ACHN (cell line): Measurements from ENCODE around the gene NSUN6.

ENCODE experiments used
- DNase-seq: peaks from one replicate; pipeline ENCODE4 v3.0.0-alpha.2; 2015
- in situ Hi-C: cut with HindIII; loops from 2 replicates; pipeline ENCODE4 v1.10.0; 2017; ENCODE audit warnings: low sequenced_read_pairs, low pct_ligation_motif_present, low pct_unique_long_range_greater_than_20kb

NSUN6 gene, protein sequence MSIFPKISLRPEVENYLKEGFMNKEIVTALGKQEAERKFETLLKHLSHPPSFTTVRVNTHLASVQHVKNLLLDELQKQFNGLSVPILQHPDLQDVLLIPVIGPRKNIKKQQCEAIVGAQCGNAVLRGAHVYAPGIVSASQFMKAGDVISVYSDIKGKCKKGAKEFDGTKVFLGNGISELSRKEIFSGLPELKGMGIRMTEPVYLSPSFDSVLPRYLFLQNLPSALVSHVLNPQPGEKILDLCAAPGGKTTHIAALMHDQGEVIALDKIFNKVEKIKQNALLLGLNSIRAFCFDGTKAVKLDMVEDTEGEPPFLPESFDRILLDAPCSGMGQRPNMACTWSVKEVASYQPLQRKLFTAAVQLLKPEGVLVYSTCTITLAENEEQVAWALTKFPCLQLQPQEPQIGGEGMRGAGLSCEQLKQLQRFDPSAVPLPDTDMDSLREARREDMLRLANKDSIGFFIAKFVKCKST

DNA sequence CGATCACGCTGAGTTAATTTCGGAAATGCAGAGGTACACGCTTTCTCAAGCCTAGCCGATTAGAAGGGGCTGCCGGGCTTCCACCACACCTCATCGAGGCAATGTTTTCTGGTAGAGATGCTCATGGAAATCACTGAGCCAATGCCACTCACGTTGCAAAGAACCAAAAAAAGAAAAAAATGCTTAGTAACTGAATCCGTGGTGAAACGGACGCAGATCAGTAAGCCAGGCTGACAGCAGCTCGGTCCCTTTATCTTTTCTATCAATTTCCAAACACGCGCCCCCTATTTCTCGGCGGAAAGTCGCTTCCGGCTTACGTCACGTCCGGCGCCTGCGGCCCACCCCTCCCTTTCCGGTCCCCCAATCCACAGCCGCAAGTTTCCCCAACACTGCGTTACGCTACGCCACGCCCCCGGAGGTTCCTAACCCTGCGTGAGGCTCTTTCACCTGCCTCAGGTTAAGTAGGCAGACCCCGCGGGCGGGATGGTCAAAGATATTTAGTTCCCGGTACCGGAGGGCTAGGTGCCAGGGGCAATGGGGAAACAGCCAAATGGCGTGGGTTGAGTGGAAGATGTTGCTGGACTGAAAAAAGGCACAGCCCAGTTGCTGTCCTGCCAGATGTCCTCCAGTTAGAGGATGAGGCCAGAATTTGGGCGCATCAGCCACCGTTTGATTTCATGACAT, at the start of gene NSUN6:
NSUN6 (minus strand) TSS at position 264 of the 684 bp plus-strand sequence. CDS start 384 bp downstream, outside the sequence.
- DNase-seq, result peak; percentile 82
- in situ Hi-C loops, result no loop called here

DNA sequence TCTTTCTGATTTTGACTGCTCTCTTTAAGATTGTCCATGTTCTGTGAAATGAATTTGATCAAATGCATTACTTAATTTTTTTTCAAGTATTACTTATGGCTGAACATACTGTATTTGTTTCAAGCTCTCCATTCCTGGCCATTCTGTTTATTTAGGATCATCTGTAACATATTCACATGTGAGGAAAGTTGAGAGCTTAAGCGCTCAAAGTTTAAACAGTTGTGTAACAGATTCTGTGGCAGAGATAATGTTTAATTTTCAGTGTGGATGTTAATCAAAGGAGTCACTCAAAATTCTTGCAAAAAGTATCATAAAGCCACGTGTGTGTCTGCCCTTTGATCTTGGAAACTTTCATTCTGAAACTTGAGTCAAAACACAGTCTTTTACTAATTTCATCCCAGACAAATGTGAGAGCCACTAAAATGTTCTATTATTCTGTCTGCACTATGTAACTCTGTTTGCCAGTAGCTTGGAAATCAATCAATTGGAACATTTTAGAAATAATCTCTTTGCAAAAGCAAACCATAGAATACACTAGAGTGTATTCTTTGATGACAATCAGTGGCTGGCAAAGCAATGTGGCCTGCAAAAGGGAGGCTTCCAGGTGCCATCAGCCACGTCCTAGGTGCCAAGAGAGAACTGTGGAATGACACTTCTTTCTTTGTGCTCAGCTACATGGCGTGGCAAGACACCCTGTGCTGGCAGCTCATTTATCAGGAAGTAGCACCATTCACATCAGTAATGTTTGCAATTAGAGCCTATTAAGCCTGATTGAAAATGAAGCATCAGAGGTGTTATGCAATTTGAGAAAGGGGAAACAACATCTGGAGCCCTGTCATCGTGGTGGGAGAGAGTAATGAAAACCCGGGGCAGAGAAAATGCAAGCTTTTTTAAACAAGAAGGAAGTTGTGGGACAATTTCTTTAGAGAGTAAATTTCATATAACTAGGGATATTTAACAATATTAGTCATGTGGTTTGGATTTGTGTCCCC, 48.8 kb upstream of the NSUN6 start:
- in situ Hi-C loops, result no loop called here
- DNase-seq, result no peak

- no peak for DNase-seq
- in situ Hi-C loops, result no loop called here
Observed at GRCh38 chr10:18690541-18690940, 39.2 kb upstream of the NSUN6 start.

GRCh38 chr10:18689498-18689897, 38.1 kb upstream of the NSUN6 start:
- in situ Hi-C loops, result no loop called here
- DNase-seq, result peak; percentile 37

DNA sequence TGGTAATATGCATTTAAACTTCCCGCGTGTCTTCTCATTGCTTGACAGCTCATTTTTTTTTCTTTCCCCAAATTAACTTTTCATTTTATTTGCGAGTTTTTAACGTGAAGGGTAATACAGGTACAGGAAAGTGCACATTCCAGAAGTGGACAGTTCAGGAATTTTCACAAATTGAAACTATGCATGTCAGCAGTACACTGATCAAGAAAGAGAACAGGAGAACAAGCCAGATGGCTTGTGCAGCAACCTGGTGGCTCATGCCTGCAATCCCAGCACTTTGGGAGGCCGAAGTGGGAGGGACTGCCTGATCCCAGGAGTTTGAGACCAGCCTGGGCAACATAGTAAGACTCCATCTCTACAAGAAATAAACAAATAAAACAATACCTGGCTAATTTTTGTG, 36.3 kb upstream of the NSUN6 start:
- no peak for DNase-seq
- in situ Hi-C loops, result no loop called here

- in situ Hi-C loops, result no loop called here
- DNase-seq, result no peak
Observed at GRCh38 chr10:18687195-18687594, 35.8 kb upstream of the NSUN6 start.

- in situ Hi-C loops, result no loop called here
- DNase-seq, result no peak
Observed at GRCh38 chr10:18685555-18685954, 34.2 kb upstream of the NSUN6 start.

GRCh38 chr10:18684953-18685352, 33.6 kb upstream of the NSUN6 start:
- in situ Hi-C loops, result no loop called here
- DNase-seq, result no peak

DNA sequence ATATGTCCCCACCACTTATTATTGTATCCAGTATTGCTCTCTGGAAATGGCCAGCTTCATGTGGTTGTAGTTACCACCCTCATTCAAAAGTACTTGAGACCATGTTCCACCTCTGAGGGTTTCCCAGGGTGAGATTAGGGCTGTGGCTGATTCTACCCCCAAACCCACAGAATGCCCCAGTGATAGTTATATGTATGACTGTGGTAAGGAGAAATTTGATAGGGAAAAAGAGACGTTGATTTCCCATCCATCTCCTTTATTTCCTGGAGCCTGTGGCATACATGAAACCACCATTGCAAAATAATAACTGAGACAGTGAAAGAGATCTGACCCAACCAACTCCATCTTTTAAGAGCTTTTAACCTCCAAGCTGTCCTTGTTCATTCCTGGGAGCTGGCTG, 33.0 kb upstream of the NSUN6 start:
- no peak for DNase-seq

GRCh38 chr10:18683427-18683826, 32.0 kb upstream of the NSUN6 start:
- no peak for DNase-seq
- in situ Hi-C loops, result no loop called here

More for the DNA sequence above, 33.0 kb upstream of the NSUN6 start:
- in situ Hi-C loops, result no loop called here

GRCh38 chr10:18681971-18682411, 30.6 kb upstream of the NSUN6 start:
- peak; percentile 65 for DNase-seq
- in situ Hi-C loops, result no loop called here

DNA sequence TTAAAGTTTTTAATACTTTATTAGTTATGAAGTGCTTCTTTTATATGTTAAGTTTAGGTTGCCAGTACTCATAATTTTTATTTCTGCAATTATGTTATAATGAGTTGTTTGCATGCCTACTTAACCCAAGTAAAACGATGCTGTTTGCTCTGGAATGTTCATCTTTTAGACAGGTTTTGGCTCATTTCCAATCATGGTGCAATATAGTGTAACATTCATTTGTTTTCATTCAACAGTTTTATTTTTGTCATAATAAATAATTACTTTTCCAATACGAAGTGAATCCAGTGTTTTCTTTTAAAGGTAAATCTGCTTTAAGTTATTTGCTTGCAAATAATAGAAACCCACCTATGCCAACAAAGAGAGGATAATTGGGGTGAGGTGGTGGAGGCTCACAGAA, 30.0 kb upstream of the NSUN6 start:
- in situ Hi-C loops, result no loop called here
- no peak for DNase-seq

GRCh38 chr10:18680754-18681153, 29.4 kb upstream of the NSUN6 start:
- in situ Hi-C loops, result no loop called here
- no peak for DNase-seq

GRCh38 chr10:18675086-18675801, 23.9 kb upstream of the NSUN6 start:
- no peak for DNase-seq
- in situ Hi-C loops, result no loop called here

GRCh38 chr10:18668026-18668425, 16.6 kb upstream of the NSUN6 start:
- DNase-seq, result no peak

GRCh38 chr10:18666810-18667209, 15.4 kb upstream of the NSUN6 start:
- in situ Hi-C loops, result no loop called here
- peak; percentile 57 for DNase-seq

More at GRCh38 chr10:18668026-18668425, 16.6 kb upstream of the NSUN6 start:
- in situ Hi-C loops, result no loop called here

DNA sequence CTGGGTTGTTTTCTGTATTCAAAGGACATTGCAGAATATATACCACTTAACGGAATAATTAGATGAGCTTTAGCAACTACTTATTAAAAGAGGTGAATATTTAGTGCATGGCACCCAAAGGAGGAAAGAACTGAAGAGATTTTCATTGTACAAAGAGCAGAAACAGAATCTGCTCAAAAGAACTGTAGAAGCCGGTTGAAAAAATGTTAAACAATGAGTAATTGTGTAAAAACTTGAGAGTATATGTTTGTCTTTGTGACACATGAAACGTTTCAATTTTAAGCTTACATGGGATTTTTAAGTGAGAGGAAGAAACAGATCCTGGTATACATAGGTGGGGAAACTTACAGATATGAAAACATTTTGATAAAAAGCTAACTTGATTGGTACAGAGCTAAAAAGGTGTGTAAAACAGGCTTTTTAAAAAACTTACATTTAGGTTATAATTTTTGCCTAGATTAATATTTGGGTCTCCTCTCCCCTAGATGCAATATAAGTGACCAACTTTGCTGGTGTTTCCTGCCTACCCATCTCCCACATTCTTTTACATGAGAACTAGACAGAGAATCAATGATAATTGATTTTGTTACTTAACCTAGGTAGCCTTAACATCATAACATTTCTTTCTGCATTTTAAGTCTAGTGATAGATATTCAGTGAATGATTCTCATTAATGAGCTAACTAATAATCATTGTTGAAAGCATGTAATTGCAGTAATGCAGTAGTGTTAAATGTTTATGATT, 14.6 kb upstream of the NSUN6 start:
- in situ Hi-C loops, result no loop called here
- DNase-seq, result no peak
